Effector CD8-positive, alpha-beta T cell (primary cell): ENCODE data around the gene OR4C45.
"Not testable (repeated sequence)": the region's sequence is repeated elsewhere in the genome, so short reads cannot be mapped to it uniquely, and the experiment has no call there.

ENCODE experiments used
- DNase-seq: peaks from one replicate; lab custom pipeline; 2025; lab: John Stamatoyannopoulos, UW
- total RNA-seq, 4 experiments: gene quantifications; one replicate each; lab custom pipeline; 2026; lab: John Stamatoyannopoulos, UW

Gene OR4C45
- 0 reads per million in 4 experiments for total RNA-seq

GRCh38 chr11:50032574-50032973 lies at the start of gene OR4C45:
OR4C45 (plus strand) TSS chr11:50032874.
- no peak for DNase-seq

GRCh38 chr11:49995565-49995964 lies 37.1 kb upstream of the OR4C45 start:
- no peak for DNase-seq

GRCh38 chr11:50030193-50030592 lies 2.5 kb upstream of the OR4C45 start:
- DNase-seq = no peak

GRCh38 chr11:50036239-50036638 lies 3.6 kb downstream of the OR4C45 start:
- DNase-seq = not testable (repeated sequence)

- no peak for DNase-seq
Observed at GRCh38 chr11:50037251-50037650, 4.6 kb downstream of the OR4C45 start.

GRCh38 chr11:50044647-50045046 lies 12.0 kb downstream of the OR4C45 start:
- no peak for DNase-seq

- not testable (repeated sequence) for DNase-seq
Observed at GRCh38 chr11:50063056-50063455, 30.4 kb downstream of the OR4C45 start.

- no peak for DNase-seq
Observed at GRCh38 chr11:50070389-50070788, 37.7 kb downstream of the OR4C45 start.

- DNase-seq = no peak
Observed at GRCh38 chr11:50071584-50072225, 39.0 kb downstream of the OR4C45 start.

GRCh38 chr11:50072226-50073112 lies 39.8 kb downstream of the OR4C45 start:
- DNase-seq = no peak

- DNase-seq = no peak
Observed at GRCh38 chr11:50073113-50074105, 40.7 kb downstream of the OR4C45 start.

GRCh38 chr11:50074161-50074560 lies 41.5 kb downstream of the OR4C45 start:
- DNase-seq = no peak

- DNase-seq = no peak
Observed at GRCh38 chr11:50075856-50076255, 43.2 kb downstream of the OR4C45 start.

- no peak for DNase-seq
Observed at GRCh38 chr11:50077526-50077925, 44.9 kb downstream of the OR4C45 start.

GRCh38 chr11:50078001-50078400 lies 45.3 kb downstream of the OR4C45 start:
- DNase-seq = no peak

GRCh38 chr11:50078946-50079345 lies 46.3 kb downstream of the OR4C45 start:
- not testable (repeated sequence) for DNase-seq

GRCh38 chr11:50080256-50080655 lies 47.6 kb downstream of the OR4C45 start:
- DNase-seq = no peak
